ENCODE results near the gene EPHA2.
A peak's percentile ranks its signal among the peaks of the same experiment; 100 is the strongest.

The EPHA2 gene

DNA sequence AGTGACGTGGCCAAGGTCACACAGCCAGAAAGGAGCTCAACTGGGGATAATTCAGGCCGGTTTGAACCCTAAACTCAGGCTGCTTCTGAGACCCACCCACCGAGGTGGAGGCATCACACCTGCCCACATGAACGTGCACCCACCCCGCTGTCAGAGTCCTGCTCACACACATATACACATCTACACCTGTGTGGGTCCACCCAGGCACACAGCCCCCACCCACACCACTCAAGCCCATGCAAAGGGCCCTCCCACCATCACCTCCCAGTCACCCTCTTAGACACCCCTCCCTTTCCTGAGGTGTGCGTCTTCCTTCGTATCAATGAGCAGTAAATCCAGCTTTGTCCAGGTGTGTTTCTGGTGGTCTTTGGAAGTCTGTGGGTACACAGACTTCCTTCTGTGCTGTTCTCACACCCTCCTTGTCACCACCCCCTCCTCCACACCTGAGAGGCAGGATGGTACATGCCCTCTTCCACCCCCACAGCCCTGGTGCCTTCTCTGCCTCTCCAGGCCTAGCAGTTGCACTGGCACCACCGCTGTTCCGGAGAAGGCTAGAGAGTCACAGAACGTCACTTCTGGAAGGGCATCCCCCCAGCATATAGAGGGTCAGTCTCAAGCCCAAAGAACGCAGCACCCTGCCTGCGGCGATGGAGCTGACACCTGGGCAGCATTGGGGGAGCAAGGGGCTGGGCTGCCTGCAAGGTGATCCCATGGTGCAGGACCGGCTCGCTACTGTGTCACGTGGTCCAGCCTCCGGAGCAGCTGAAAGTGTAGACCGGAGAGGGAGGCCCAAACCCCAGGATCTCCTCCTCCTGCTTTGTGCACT, 63.6 kb downstream of the EPHA2 start:
- no peak for DNase-seq (ENCODE audit: low read depth)

DNA sequence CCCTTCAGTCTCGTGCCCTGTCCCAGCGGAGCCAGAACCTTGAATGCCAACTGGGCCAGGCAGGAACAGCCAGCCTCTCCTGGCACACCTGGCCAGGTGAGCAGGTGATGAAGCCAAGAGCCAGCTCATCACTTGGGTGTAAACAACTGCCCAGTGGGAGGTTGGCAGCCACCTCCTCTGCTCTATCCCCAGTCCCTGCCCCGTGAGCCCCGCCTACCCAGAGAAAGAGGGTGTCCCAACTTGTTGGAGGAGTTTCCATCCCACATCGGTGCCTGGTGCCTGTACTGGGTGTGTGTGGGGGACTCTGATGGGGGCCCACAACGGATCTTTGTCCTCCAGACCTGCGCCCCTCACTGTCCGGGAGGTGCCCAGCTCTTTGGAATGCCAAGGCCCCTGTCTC, 64.6 kb downstream of the EPHA2 start:
- no peak for DNase-seq (ENCODE audit: low read depth)

DNA sequence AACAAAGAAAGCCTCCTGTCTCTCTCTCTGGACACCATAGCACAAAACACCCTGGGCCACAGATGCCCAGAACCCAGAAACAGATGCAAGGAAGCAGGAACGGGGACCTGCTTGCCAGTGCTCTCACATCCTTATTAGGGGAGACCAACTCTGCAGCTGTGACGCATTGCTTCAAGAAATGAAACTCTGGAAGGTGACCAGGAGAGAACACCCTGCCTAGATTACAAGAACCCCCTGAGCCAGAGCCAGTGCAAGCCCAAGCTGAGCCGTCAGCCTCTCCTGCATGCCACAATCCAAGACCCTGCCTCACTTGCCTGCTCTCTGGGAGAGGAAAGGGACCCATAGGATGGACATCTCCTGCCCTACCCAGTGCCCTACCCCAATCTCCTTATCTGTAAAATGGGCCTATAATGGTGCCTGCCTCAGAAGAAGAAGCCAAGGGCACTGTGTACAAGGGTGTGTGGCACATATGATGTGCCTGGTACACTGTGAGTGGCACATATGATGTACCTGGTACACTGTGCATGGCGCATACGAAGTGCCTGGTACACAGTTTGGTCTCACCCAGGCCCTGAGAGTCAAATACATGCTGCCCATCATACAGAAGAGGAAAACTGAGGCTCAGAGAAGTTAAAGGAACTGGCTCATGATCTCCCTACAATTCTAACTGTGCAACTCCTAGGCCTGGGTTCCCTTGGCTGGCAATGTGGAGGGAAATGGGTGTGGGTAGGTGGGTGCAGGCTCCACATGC, 65.6 kb downstream of the EPHA2 start:
- DNase-seq (ENCODE audit: low read depth), result no peak

DNA sequence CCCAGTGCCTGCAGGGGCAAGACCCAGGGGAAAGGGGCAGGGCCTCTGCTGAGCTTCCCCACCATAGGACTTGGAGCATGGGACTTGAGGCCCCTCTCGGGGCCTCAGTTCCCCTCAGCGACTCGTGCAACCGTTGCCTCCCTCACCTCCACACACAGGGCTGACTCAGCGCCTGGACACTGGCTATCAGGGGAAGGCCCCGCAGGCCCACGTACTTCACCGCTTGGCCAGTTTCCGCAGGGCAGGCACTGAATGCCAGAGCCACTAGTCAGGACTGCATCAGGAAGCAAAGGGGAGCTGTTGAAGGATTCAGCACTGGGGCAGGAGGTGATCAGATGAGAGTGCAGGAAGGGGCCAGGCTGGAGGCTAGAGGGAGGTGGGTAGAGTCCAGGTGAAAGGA, 66.9 kb downstream of the EPHA2 start:
- DNase-seq (ENCODE audit: low read depth), result no peak

DNA sequence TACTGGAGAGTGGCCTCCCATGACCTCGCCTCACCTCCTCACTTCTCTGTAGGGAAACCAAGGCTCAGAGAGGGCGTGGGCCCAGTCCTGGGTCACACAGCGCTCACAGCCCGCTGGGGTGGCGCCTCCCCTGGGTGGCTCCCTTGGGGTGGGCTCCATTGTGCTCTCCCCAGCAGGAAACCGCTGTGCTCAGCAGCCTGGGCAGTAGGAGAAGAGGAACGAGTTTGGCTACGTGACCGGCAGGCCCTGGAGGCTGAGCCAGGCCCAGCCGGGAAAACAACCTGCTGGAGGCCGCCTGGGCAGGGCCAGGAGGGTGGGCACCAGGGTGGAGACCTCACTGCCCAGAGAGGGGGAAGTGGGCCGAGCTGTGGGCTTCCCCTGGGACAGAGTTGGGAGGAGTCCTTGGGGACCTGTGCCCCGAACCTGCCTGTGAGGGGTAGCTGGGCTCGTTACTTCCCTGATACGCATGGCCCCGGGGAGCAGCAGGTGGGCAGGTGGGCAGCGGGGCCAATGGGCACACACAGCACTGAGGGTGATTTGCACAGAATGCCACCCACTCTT, 67.4 kb downstream of the EPHA2 start:
- DNase-seq (ENCODE audit: low read depth), result no peak

DNA sequence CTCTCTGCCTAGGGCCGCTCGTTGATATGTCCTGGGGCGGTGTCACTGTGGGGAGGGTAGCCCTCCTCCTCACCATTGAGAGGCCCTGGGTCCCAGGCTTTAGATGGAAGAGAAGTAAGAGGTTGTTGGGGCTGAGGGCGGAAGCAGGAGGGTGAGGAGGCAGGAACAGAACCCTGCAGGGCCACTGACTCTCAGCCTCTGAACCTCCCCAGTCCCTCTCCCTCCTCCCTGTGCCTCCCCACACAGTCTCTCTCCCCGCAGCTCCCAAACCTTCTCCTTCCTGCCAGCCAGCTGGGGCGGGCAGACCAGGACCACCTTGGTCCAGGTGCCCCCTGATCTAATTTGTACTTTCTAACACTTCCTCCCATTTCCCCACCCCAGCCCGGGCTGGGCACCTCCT, 68.1 kb downstream of the EPHA2 start:
- no peak for DNase-seq (ENCODE audit: low read depth)

DNA sequence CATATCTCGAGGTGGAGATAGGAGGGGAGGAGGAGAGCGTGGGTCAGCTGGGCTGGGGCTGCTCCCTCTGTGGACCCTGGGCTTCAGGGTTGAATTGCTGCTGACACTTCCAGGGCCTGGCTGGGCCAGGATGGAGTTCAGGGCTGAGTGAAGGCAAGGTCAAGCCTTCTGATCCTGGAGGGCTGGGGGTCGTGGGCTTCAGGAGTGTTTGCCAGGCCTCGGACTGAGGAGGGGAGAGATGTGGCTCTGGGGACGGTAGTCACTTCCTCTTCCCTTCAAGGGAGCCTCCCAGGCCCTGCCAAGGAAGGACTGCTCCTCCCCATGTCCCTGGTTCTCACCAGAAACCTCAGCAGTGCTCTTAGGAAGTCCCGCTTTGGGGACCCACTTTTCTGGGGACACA, 70.3 kb downstream of the EPHA2 start:
- DNase-seq (ENCODE audit: low read depth), result no peak

DNA sequence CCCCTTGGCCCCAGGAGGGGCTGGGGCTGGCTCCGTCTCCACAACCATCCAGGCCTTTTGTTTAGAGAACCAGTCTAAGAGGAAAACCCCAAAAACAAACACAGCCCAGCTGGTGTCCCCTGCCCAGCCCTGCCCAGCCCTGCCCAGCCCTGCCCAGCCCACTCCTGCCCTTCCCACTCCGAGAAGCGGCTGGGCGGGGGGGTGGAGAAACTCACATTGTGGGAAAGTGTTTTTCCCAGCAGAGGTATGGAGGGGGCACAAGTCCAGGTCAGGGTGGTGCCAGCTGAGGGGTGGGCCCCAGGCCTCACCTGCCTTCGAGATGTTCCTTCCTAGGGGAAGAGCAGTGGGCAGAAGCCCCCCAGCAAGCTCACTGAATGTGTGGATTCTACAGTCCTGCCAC, 72.4 kb downstream of the EPHA2 start:
- no peak for DNase-seq (ENCODE audit: low read depth)

DNA sequence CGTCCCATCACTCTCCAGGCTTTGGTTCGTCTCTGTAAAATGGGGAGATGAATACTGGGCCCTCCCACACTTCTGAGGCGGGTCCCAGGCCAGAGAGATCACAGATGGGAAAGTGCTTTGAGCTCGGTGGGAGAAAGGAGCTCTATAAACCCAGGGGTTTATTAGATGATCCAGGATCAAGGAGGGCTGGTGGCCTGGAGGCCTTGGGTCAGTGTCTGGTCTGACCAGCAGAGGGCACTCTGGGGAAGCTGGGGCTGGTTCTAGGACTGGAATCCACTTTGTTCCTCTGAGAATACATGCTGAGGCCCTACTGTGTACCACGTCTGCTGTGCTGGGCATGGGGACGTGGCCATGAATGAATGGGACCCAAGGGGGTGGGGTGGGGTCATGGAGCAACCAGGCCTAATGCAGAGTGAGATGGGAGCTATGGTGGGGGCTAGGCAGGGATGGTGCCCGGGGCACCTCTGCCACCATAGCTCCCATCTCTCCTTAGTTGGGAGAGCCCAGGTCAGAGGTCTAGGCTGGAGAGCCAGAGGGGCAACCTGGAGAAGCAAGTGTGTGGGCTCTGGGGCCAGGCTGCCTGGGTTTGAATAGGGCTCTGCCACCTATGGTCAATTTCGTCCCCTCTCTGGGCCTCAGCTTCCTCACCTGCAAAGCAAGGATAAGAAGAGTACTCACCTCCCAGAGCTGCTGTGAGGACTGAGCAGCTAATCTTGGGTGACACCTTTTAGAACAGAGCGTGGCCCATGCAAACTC, 73.4 kb downstream of the EPHA2 start:
- DNase-seq (ENCODE audit: low read depth), result peak; percentile 30

DNA sequence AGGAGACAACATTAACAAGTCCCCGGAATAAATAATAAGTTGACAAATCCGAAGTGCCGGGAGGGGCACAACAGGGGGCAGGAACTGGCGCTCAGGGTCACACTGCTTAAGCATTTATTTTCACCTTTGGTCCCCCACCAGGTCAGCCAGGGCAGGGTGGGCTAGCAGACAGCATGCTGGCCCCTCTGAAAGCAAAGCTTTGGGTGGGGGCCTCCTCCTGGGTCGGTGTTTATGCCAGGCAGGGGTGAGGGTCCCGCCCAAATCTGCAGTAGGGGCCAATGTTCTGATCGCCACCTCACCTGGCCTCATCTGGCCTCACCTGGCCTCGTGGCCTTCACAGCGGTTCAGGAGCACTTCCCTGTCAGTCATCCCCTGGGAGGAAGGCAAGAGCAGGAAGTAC, 74.2 kb downstream of the EPHA2 start:
- no peak for DNase-seq (ENCODE audit: low read depth)

DNA sequence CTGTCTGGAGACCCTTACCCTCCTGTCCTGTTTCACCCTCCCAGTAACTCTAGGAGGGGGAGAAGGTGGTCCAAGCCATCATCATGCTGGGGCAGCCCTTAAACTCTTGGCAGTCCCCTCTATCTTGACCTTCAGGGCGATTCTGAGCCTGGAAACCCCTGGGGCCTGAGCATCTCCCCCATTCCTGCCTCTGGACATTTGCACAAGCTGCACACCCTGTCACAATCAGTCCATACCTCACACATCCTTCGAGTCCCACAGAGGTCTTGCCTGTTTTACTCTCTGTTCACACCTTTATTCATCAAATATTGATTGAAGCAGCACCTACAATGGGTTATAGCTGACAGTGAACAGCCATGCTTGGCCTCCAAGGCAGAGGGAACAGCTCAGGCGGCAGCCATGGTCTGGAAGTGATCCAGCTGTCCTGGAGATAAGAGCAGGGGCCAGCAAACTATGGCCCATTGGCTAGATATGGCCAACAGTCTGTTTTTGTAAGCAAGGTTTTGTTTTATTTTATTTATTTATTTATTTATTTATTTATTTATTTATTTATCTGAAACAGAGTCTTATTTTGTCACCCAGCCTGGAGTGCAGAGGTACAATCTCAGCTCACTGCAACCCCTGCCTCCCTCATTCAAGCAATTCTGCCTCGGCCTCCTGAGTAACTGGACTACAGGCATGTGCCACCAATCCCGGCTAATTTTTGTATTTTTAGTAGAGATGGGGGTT, 75.3 kb downstream of the EPHA2 start:
- no peak for DNase-seq (ENCODE audit: low read depth)

DNA sequence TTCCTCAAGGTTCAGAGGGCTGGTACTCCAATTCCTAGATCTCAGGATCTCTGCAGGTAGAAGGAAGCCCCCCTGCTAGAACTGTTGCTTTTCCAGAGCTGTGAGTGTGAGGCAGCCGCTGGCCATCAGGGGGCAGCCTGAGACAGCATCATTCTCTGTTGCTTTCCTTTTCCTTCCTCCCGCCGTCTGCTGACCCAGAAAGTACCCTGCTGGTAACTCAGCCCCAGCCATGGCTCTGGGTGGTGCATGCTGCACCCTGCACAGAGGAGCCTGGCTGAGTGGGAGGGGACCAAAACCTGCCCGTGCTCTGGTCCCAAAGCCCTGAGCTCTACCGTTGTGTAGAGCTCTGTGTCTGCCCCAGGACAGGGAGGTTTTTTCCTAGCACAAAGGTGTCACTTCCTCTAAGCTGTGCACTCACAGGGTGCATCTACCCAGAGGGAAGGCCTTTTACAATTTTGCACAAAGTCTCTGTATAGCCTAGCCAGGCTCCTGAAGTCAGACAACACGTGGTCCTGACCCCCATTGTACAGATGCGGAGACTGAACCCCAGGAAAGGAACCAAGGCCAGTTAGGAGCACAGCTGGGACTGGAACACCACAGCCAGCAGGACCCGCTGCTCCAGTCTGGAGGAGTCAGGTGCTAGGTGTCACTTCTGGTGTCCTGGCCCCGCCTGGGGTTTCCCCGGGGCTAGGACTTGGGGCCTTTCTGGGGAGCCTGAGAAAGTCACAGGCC, 76.8 kb downstream of the EPHA2 start:
- peak; percentile 51 for DNase-seq (ENCODE audit: low read depth)

DNA sequence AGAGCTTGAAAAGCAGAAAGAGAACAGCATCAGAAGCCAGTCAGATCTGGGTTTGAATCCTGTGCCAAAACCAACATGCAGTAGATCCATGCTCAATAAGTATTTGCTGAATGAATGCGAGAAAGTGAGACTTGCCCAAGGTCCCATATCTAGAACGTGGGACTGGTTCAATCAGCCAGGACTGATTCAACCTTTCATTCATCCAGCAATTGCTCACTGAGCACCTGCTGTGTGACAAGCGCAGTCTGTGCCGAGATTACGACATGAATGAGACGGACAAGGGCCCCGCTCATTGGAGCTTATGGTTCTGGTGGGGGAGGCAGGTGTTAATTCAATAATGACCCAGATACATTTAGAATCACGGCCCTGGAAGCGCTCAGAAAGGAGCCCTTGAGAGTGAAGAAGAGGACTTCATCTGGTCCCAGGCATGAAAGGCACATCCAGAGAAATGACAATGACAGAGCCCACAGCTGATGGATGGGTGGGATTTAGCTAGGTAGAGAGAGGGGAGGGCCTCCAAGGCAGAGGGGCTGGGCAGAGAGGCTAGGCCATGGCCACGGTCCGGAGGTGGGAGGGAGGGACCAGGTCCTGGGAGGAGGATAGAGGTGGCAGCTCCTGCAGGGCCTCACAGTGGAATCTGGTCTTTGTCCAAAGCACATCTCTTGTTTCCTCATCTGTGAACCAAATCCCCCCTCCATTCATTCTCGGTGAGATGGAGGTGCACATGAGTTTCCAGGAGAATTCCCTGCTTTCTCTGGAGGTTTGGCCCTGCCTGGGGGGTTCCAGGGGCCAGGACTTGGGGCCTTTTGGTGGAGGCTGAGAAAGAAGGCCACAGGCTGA, 78.2 kb downstream of the EPHA2 start:
- DNase-seq (ENCODE audit: low read depth), result no peak

DNA sequence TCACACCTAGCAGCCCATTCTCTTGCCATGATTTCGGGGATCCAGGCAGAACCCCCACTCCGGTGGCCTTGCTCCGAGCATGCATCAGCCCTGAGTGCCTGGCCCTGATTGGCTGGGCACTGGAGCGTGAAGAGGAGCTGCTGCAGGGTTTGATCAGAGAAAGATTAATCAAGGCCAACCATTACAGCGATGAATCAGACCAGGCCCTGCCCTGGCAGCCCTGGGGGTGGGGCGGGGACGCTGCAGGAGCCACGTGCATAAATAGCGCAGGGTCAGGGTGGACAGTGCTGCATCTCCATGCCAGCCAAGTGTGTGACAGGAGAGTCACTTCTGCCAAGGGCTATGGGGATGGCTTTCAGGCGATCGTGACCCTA, 79.0 kb downstream of the EPHA2 start:
- no peak for DNase-seq (ENCODE audit: low read depth)

DNA sequence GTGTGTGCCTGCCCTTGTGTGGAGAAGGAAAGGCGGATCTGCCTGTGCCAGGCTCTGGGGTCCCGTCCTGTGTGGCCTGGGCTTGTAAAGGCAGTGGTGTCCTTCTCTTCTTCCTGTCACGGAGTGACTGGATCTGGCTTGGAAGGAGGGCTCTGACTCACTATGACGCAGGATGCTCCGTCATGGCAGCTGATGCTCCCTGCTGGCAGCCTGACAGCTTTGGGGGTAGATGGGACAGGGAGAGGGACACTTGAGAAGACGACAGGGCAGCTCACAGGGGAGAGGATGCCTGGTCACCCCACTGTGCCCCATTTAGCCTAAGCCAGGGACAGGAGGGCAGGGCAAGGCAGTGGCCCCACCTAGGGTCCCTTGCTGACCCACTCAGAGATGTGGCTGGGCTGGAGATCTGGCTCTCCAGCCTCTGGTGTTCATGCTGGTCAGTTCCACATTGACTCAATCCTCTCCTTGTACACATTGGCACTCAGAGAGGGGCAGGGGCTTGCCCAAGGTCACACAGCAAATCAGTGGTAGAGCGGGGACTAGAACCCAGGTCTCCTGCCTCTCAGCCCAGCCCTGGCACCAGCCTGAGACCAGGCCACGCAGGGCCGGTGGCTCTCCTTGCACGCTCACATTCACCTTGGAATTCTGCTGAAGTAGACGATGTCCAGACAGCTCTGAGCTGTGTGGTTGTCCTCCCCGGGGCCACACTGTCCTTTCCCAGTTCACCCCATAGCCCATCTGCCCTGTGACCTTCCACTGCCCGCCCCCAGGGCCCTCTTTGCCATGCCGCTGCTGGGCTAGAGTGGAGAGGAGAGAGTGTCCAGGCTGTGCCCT, 79.6 kb downstream of the EPHA2 start:
- no peak for DNase-seq (ENCODE audit: low read depth)

DNA sequence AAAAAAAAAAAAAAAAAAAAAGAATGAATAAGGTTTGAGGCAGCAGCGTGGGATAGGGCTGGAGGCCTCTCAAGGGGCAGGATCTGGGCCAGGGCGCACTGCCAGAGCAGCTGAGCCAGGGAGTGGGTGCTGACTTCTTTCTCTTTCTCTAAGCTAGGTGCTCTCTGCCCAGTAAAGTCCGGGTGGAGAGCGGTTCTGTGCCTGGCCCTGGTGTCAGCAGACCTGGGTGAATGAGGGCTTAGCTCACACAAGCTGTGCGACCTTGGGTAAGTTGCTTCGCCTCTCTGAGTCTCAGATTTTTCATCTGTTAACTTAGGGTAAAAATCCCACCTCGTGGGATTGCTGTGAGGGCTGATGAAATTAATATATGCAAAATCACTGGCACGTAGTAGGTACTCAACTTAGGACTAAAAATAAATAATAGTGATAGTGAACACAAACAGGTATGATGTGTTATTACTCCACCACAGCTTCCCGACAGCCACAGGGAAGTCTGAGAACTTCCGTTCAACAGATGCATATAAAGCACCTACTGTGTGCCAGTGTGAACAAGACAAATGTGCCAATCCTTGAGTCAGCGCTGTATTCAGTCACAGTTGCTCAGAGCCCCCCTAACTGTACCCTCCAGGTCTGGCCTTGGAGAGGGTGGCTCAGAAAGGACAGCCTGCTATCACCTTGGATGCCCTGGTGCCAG, 80.4 kb downstream of the EPHA2 start:
- DNase-seq (ENCODE audit: low read depth), result no peak

Measured in stimulated activated CD8-positive, alpha-beta memory T cell treated with anti-CD3 and anti-CD28 coated beads, Interleukin-7, amount 100 ng/mL, for 24 hours (primary cell).